ENCODE data around the gene GUCA2B. TPM values are rescaled to one million over a fixed set of nuclear protein-coding genes. Genes with fewer than 3 reads are reported as not detected.

GUCA2B gene
- total RNA-seq, 1 experiment from 2014 or later, result not detected

DNA sequence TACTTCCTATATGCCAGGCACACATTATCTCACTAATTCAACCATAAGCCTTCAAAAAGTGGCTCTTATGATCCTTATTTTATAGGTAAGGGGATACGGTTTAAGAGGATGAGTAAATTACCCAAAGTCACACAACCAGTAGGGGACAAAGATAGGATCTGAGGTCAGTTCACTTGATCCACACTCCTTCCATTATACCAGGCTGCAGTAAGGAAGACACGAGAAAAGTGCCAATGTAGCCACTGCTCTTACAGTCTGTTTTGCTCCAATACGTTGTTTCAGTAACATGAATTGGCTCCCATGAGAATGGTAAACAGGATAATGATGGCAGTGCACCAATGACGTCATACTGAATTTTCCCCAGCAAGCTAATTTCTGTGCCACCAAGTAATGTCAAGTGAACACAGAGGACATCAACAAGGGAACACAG is 26.7 kb downstream of the GUCA2B start:
- Histone ChIP-seq H2AK5ac (ENCODE audit: insufficient read length, low read length) (no peak overlapping the region), H4K8ac (replicated peaks; ENCODE audit: insufficient read length, low read depth, low read length) (no peak overlapping the region), H3K23me2 (ENCODE audit: insufficient read length, low read depth, low read length, poor library complexity, severe bottlenecking) (no peaks in the 10 kb centered on the region), H2BK20ac (ENCODE audit: low read depth, low read length, poor library complexity, severe bottlenecking) (no peak overlapping the region), H3K4me1 (ENCODE audit: insufficient read depth, low read length) (no peaks in the 10 kb centered on the region), H3K79me2 (ENCODE audit: insufficient read depth, low read length) (no peaks in the 10 kb centered on the region), H3K18ac (ENCODE audit: insufficient read length, low read depth, low read length) (no peak overlapping the region), H2AFZ (ENCODE audit: low read length) (no peak overlapping the region), H3K9me3 (ENCODE audit: control insufficient read depth, low read depth, low read length) (no peaks in the 10 kb centered on the region), H3K4ac (ENCODE audit: low read depth, low read length) (no peak overlapping the region), H2BK12ac (ENCODE audit: insufficient read length, low read depth, low read length) (no peak overlapping the region), H3K23ac (ENCODE audit: insufficient read length, low read depth, low read length) (no peak overlapping the region), H3K27ac (ENCODE audit: insufficient read length, low read depth, low read length) (no peak overlapping the region), H3T11ph (ENCODE audit: low read length) (no peak overlapping the region), H3K14ac (ENCODE audit: insufficient read depth, low read length) (no peak overlapping the region), H4K5ac (ENCODE audit: insufficient read length, low read depth, low read length) (no peak overlapping the region), H2BK15ac (ENCODE audit: low read depth, low read length) (no peak overlapping the region), H3K9ac (ENCODE audit: extremely low read depth, insufficient read length, low read length) (no peak overlapping the region), H3K79me1 (ENCODE audit: insufficient read depth, low read depth, low read length, poor library complexity, severe bottlenecking) (no peaks in the 10 kb centered on the region), H2BK5ac (ENCODE audit: insufficient read length, low read length) (no peak overlapping the region), H3K4me2 (ENCODE audit: insufficient read depth, insufficient read length, low read length) (no peak overlapping the region), H3K56ac (ENCODE audit: insufficient read length, low read depth, low read length) (no peak overlapping the region), H4K91ac (ENCODE audit: insufficient read length, low read depth, low read length) (no peak overlapping the region), H4K20me1 (ENCODE audit: control insufficient read depth, insufficient read depth, insufficient read length) (no peaks in the 10 kb centered on the region), H2BK120ac (ENCODE audit: low read depth, low read length, poor library complexity, severe bottlenecking) (no peak overlapping the region), H3K27me3 (ENCODE audit: insufficient read depth, low read length) (no peaks in the 10 kb centered on the region)
- Mint-ChIP-seq H3K9me3 (no peaks in the 10 kb centered on the region), H3K36me3 (ENCODE audit: insufficient read depth in 1 of 3, low read depth in 3 of 3) (peaks cover 2 to 34% (median 5%) of the 10 kb centered on the region in 3 experiments; a peak in 5 of 7 replicates), H3K4me3 (no peak overlapping the region), H3K4me1 (peaks cover 4 to 5% of the 10 kb centered on the region in 2 experiments), H3K27ac (peak overlapping the region in 2 of 3 experiments; percentile 8 to 85; a peak in 1 of 7 replicates), H3K27me3 (ENCODE audit: low read depth) (no peaks in the 10 kb centered on the region)
- no CpG with 5 or more reads among the region's 4 CpGs for WGBS (ENCODE audit: extremely low coverage, insufficient read length, low lambda C conversion rate)
- no peak for DNase-seq
- TF ChIP-seq, protein P1, sequence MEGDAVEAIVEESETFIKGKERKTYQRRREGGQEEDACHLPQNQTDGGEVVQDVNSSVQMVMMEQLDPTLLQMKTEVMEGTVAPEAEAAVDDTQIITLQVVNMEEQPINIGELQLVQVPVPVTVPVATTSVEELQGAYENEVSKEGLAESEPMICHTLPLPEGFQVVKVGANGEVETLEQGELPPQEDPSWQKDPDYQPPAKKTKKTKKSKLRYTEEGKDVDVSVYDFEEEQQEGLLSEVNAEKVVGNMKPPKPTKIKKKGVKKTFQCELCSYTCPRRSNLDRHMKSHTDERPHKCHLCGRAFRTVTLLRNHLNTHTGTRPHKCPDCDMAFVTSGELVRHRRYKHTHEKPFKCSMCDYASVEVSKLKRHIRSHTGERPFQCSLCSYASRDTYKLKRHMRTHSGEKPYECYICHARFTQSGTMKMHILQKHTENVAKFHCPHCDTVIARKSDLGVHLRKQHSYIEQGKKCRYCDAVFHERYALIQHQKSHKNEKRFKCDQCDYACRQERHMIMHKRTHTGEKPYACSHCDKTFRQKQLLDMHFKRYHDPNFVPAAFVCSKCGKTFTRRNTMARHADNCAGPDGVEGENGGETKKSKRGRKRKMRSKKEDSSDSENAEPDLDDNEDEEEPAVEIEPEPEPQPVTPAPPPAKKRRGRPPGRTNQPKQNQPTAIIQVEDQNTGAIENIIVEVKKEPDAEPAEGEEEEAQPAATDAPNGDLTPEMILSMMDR (conservative IDR thresholded peaks at IDR 0.05), result no peak
